ENCODE measurements around the gene XRCC4.
"Not testable (repeated sequence)": the region's sequence is repeated elsewhere in the genome, so short reads cannot be mapped to it uniquely, and the experiment has no call there.

Gene XRCC4

GRCh38 chr5:83355482-83356014, 278.2 kb downstream of the XRCC4 start:
- not testable (repeated sequence) for DNase-seq

DNA sequence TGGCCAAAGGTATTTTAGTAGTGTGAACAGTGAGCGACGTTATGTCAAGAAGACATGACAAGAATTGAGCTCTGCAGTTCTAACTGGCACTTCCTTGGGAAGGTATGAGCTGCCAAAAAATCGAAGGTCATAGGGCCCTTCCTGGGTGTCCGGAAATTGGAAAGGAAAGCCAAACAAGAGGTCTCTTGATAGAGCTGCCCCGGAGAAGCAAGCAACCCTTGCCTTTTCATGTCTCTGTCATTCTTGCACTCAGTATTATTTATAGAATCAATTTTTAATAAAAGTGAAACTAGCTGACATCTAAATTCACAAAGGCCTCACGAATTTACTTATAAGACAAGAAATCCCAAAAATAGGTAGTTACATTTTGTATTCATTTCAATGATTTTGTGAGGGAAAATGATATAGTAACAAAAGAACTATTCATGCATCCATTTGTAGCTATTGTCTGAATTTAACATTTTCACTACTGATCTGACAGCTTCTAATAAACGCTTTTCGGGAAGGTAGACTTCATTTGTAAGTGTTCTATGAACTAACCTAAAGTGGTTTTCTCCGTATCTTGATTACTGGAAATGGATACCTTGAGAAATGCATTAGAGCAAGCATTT, 280.4 kb downstream of the XRCC4 start:
- no peak for DNase-seq

- no peak for DNase-seq
Observed at GRCh38 chr5:83360573-83360972, 283.2 kb downstream of the XRCC4 start.

- no peak for DNase-seq
Observed at GRCh38 chr5:83362526-83362925, 285.2 kb downstream of the XRCC4 start.

DNA sequence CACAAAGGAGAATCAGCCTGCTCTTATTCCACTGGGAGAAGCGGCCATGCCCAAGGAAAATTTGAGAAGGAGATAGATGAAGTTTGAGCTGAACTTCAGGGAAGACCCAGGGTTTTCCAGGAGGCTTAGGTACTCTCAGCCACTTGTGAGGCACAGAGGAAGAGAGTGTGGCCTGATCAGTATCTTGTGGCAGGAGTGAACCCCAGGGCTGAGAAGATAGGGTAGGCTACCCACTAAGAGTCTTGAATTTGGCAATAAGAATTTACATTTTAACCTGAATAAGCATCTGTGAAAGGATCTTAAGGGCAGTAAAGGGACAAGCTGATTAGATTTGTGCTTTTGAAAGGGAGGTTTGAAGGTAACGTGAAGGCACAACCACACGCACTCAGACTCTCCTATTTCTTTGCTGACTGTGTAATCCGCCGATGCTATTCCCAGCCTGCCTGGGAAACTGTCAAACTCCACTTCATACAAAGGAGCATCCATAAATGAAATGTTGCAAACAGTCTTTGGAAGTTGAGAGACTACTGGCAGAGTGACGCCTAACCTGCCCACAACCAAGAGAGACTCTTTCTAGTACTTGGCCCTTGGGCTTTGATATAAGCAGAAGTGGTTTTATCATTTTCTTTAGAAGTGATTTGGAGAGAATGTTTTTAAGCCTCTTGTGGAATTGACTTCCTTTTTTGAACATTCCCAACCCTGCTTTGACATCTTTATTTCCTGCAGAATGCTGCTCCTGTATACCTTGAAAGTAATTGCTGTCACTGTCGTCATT, 286.0 kb downstream of the XRCC4 start:
- no peak for DNase-seq

GRCh38 chr5:83363886-83364275, 286.5 kb downstream of the XRCC4 start:
- DNase-seq = no peak

- no peak for DNase-seq
Observed at GRCh38 chr5:83364312-83365299, 287.3 kb downstream of the XRCC4 start.

GRCh38 chr5:83368319-83368718, 291.0 kb downstream of the XRCC4 start:
- DNase-seq = no peak

DNA sequence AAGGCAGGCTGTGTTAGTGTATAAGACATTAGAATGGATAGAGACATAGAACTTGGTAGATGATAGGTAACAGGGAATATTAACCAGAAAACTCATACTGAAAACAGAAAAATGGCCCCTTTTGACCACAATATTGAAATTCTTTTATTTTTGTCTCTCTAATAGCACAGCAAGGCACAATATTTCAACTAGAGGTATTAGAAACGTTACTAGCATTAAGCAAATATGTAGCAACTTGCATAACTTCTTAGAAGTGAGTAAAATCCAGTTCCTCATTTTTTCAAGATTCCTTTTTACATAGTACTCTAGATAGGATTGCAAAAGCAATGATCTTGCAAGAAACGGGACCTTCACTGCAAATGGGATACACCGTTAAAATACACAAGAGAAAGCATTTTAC, 291.5 kb downstream of the XRCC4 start:
- DNase-seq = no peak

GRCh38 chr5:83370957-83371356, 293.6 kb downstream of the XRCC4 start:
- DNase-seq = no peak

DNA sequence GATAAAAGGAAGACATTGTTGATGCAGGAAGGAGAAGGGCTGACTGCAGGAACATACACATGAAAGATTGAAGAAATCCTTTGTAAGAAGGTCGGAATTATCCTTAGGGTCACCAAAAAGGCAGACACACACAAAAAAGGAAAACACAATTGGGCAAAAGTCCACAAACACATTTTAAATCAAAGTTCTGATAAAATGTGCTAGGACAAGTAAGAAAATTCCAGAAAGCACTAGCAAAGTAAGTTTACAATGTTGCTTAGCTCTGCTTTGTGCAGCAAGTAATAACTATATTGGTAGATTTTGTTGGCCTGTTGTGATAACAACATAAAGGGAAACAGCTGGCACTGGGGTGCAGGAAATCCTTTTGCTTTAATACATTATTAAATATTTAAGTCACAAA, 294.4 kb downstream of the XRCC4 start:
- DNase-seq = no peak

- no peak for DNase-seq
Observed at GRCh38 chr5:83374547-83374946, 297.2 kb downstream of the XRCC4 start.

- DNase-seq = no peak
Observed at GRCh38 chr5:83375049-83375745, 297.9 kb downstream of the XRCC4 start.

GRCh38 chr5:83376461-83376860, 299.1 kb downstream of the XRCC4 start:
- no peak for DNase-seq

DNA sequence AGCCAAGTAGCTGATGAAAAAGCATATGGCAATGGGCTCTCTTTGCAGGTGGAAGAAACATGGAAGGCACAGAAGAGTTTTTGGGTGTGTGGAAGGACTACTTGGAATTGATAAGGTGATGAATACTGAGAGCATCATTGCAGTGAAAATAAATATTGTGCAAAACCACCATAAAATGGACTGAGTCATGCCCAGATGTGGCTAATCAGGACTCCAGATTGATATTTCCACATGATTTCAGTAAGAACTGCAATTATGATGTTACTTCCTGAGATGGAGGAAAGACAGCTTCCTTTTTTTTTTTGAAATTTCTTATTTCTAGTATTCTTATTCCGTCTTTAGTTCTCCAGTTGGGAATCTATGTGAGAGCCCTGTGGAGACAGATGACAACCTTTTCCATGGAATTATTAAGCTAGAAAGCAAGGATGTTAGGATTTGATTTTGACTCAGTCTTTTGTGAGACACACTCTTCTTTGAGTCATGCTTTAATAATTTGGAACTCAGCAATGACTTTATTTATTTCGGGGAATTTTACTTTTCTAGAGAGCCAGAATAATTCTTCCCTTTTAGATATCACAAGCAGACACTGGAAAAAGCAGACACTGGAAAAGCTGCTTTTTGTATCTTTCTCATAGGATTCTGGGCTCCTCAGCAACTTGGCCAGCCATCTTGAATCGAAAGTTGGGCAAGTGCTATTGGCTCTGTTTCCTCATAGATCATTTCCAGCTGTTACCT, 300.0 kb downstream of the XRCC4 start:
- no peak for DNase-seq

- DNase-seq = no peak
Observed at GRCh38 chr5:83378624-83379289, 301.4 kb downstream of the XRCC4 start.

DNA sequence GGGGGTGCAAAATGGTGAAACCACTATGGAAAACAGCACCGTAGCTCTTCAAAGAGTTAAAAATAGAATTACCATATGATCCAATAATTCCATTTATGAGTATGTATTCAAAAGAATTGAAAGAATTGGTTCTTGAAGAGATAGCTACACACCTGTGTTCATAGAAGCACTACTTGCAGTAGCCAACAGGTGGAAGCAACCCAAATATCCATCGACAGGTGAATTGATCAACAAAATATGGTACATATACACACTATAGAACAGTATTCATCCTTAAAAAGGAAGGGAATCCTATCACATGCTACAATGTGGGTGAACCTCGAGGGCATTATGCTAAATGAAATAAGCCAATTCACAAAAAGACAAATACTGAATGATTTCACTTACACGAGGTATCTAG, 308.5 kb downstream of the XRCC4 start:
- DNase-seq = no peak

DNA sequence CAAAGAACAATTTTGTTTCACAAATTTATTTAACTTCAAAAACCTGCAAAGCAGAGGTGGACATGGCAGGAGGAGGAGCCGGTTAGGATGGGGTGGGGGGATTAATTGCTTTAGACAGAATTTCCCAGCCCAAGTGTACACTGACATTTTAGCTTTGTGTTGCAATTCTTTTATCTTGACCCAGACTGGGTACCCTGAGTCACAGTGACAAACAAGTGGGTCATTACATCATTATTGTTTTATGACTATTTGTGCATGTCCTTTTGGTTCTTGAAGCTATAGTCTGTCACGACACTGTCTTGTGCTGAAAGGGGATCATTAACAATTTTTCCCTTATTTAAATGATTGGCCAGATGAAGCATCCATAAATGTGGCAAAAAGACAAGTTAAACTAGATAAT, 309.7 kb downstream of the XRCC4 start:
- DNase-seq = no peak

GRCh38 chr5:83388608-83389007, 311.3 kb downstream of the XRCC4 start:
- DNase-seq = no peak

- no peak for DNase-seq
Observed at GRCh38 chr5:83392766-83393503, 315.6 kb downstream of the XRCC4 start.

GRCh38 chr5:83393504-83393866, 316.1 kb downstream of the XRCC4 start:
- DNase-seq = no peak
